ENCODE results near the gene SCAMP2. TPM values are rescaled to one million over a fixed set of nuclear protein-coding genes. Genes with fewer than 3 reads are reported as not detected.

Gene SCAMP2
- 10 to 100 TPM; 21.7 to 23.3 TPM for total RNA-seq
- 10 to 100 TPM; 34.8 to 42.5 TPM for polyA plus RNA-seq

DNA sequence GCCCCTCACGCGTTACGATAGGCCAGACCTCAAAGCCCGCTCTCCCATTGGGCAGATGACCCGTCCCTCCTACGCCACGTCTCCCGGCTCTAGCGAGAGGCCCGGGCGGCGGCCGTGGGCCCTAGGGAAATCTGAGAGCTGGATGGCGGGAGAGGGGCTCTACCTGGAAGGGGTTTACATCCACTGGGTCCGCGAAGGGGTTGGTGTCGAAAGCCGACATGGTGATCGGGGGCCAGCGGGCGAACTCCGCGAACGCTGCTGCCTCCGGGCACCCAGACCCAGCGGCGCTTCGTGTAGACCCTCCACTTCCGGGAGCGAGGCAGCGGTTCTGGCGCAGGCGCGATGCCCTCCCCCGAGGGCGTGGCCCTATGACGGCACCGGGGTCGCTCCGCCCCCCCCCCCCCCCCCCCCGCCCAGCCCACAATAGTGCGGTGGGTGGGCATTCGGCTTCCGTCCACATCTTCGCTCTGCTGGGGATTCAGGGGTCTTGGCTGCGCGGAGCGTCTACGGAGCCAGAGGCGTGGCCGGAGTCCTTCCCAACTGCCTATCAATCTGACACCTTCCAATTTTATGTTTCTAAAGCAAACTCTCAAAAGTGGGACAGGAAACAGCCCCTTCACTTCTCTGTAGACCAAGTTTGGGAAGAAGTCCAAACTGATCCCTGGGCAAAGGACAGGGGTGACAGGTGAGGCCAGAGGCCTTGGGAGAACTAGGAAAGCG, at the start of gene SCAMP2:
TSS of gene SCAMP2 (minus strand) at position 330 of the 720 bp plus-strand sequence. CDS start at position 220, 110 bp downstream.
- under 1% methylated on average over 51 of the region's 52 CpGs for WGBS
- no peaks in the 10 kb centered on the region for H3K36me3 ChIP-seq (ENCODE audit: control insufficient read depth in 4 of 4, insufficient read depth in 3 of 4, low read depth in 1 of 4, low read length in 3 of 4)
- DNase-seq (ENCODE audit: low spot score) = peak; percentile 90
- peak within 1 kb of the TSS; percentile 85 to 89 for H3K9ac ChIP-seq (ENCODE audit: low read depth in 1 of 2, low read length in 2 of 2)
- no peaks in the 10 kb centered on the region for H3K9me3 ChIP-seq (ENCODE audit: control insufficient read depth in 4 of 4, low read length in 3 of 4)
- H3K4me1 ChIP-seq (ENCODE audit: control insufficient read depth in 4 of 4, insufficient read depth in 4 of 4, low read length in 3 of 4) = peaks cover 10 to 46% (median 30%) of the 10 kb centered on the region in 4 donors
- no peaks in the 10 kb centered on the region for H3K27me3 ChIP-seq (ENCODE audit: control insufficient read depth in 4 of 4, insufficient read depth in 4 of 4, low read length in 3 of 4)
- peak within 1 kb of the TSS; percentile 93 to 97 for H3K27ac ChIP-seq (ENCODE audit: low read depth in 1 of 2, low read length in 2 of 2)
- peak within 1 kb of the TSS; percentile 54 to 96 (median 92) for H3K4me3 ChIP-seq (ENCODE audit: low read depth in 1 of 3, low read length in 3 of 3)
- TF ChIP-seq, protein P1, sequence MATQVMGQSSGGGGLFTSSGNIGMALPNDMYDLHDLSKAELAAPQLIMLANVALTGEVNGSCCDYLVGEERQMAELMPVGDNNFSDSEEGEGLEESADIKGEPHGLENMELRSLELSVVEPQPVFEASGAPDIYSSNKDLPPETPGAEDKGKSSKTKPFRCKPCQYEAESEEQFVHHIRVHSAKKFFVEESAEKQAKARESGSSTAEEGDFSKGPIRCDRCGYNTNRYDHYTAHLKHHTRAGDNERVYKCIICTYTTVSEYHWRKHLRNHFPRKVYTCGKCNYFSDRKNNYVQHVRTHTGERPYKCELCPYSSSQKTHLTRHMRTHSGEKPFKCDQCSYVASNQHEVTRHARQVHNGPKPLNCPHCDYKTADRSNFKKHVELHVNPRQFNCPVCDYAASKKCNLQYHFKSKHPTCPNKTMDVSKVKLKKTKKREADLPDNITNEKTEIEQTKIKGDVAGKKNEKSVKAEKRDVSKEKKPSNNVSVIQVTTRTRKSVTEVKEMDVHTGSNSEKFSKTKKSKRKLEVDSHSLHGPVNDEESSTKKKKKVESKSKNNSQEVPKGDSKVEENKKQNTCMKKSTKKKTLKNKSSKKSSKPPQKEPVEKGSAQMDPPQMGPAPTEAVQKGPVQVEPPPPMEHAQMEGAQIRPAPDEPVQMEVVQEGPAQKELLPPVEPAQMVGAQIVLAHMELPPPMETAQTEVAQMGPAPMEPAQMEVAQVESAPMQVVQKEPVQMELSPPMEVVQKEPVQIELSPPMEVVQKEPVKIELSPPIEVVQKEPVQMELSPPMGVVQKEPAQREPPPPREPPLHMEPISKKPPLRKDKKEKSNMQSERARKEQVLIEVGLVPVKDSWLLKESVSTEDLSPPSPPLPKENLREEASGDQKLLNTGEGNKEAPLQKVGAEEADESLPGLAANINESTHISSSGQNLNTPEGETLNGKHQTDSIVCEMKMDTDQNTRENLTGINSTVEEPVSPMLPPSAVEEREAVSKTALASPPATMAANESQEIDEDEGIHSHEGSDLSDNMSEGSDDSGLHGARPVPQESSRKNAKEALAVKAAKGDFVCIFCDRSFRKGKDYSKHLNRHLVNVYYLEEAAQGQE (IDR thresholded peaks at IDR 0.05) = no peak
- TF ChIP-seq TAF1 (conservative IDR thresholded peaks at IDR 0.05) (no peak), EGR1 (IDR thresholded peaks at IDR 0.05; ENCODE audit: low read depth in 2 of 2) (no peak), FOXA1 (IDR thresholded peaks at IDR 0.05) (no peak), HNF4A (conservative IDR thresholded peaks at IDR 0.05) (peak in 1 of 2 donors; percentile 24), GABPA (IDR thresholded peaks at IDR 0.05 in 1 of 2, conservative IDR thresholded peaks at IDR 0.05 in 1 of 2) (peak in 1 of 2 donors; percentile 76), HNF4G (IDR thresholded peaks at IDR 0.05) (no peak), MAX (IDR thresholded peaks at IDR 0.05) (peak; percentile 57), YY1 (IDR thresholded peaks at IDR 0.05) (peak; percentile 53), SP1 (IDR thresholded peaks at IDR 0.05) (peak; percentile 65), CTCF (IDR thresholded peaks at IDR 0.05; ENCODE audit: low read depth, low read length, missing input control) (no peak), ATF3 (IDR thresholded peaks at IDR 0.05) (no peak)
- TF ChIP-seq, protein P2, sequence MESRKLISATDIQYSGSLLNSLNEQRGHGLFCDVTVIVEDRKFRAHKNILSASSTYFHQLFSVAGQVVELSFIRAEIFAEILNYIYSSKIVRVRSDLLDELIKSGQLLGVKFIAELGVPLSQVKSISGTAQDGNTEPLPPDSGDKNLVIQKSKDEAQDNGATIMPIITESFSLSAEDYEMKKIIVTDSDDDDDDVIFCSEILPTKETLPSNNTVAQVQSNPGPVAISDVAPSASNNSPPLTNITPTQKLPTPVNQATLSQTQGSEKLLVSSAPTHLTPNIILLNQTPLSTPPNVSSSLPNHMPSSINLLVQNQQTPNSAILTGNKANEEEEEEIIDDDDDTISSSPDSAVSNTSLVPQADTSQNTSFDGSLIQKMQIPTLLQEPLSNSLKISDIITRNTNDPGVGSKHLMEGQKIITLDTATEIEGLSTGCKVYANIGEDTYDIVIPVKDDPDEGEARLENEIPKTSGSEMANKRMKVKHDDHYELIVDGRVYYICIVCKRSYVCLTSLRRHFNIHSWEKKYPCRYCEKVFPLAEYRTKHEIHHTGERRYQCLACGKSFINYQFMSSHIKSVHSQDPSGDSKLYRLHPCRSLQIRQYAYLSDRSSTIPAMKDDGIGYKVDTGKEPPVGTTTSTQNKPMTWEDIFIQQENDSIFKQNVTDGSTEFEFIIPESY (IDR thresholded peaks at IDR 0.05) = no peak

- H3K36me3 ChIP-seq (ENCODE audit: control insufficient read depth in 4 of 4, insufficient read depth in 3 of 4, low read depth in 1 of 4, low read length in 3 of 4) = peaks cover 11 to 66% (median 47%) of the 10 kb centered on the region in 4 donors
- DNase-seq (ENCODE audit: low spot score) = no peak
- no peaks in the 10 kb centered on the region for H3K9me3 ChIP-seq (ENCODE audit: control insufficient read depth in 4 of 4, low read length in 3 of 4)
- WGBS = 89% methylated on average over 8 of the region's 8 CpGs
- TF ChIP-seq RXRA (IDR thresholded peaks at IDR 0.05) = no peak
- TF ChIP-seq CTCF (IDR thresholded peaks at IDR 0.05; ENCODE audit: low read depth, low read length, missing input control) = no peak
- no peak for TF ChIP-seq FOXA1 (IDR thresholded peaks at IDR 0.05)
- no peak for TF ChIP-seq EGR1 (IDR thresholded peaks at IDR 0.05; ENCODE audit: low read depth in 2 of 2)
- no peak for TF ChIP-seq TAF1 (conservative IDR thresholded peaks at IDR 0.05)
- no peaks in the 10 kb centered on the region for H3K27me3 ChIP-seq (ENCODE audit: control insufficient read depth in 4 of 4, insufficient read depth in 4 of 4, low read length in 3 of 4)
- no peak overlapping the region for H3K9ac ChIP-seq (ENCODE audit: low read depth in 1 of 2, low read length in 2 of 2)
- no peaks in the 10 kb centered on the region for H3K4me1 ChIP-seq (ENCODE audit: control insufficient read depth in 4 of 4, insufficient read depth in 4 of 4, low read length in 3 of 4)
- H3K27ac ChIP-seq (ENCODE audit: low read depth in 1 of 2, low read length in 2 of 2) = no peak overlapping the region
- no peak overlapping the region for H3K4me3 ChIP-seq (ENCODE audit: low read depth in 1 of 3, low read length in 3 of 3)
Observed at GRCh38 chr15:74920456-74920855, 47.3 kb upstream of the SCAMP2 start.

All from liver (tissue), 9 donors.